Measurements from ENCODE around the gene BHLHE23. TPM values are rescaled to one million over a fixed set of nuclear protein-coding genes. Genes with fewer than 3 reads are reported as not detected.
A peak's percentile ranks its signal among the peaks of the same experiment; 100 is the strongest.

Gene BHLHE23
- total RNA-seq, 1 donor, result not detected

- H3K4me3 ChIP-seq (ENCODE audit: low read depth, low read length), result peak overlapping the region; percentile 45
- peak; percentile 79 for TF ChIP-seq CTCF (IDR thresholded peaks at IDR 0.05; ENCODE audit: insufficient read depth, low read depth, low read length)
- peak; percentile 78 for DNase-seq (ENCODE audit: low read depth)
These were observed 34.6 kb downstream of the BHLHE23 start for GRCh38 chr20:62971950-62972844.

GRCh38 chr20:62971211-62971949 lies 35.4 kb downstream of the BHLHE23 start:
- DNase-seq (ENCODE audit: low read depth), result no peak
- no peak overlapping the region for H3K4me3 ChIP-seq (ENCODE audit: low read depth, low read length)
- TF ChIP-seq CTCF (IDR thresholded peaks at IDR 0.05; ENCODE audit: insufficient read depth, low read depth, low read length), result no peak

GRCh38 chr20:62970307-62971210 lies 36.2 kb downstream of the BHLHE23 start:
- no peak for DNase-seq (ENCODE audit: low read depth)
- TF ChIP-seq CTCF (IDR thresholded peaks at IDR 0.05; ENCODE audit: insufficient read depth, low read depth, low read length), result no peak
- H3K4me3 ChIP-seq (ENCODE audit: low read depth, low read length), result no peak overlapping the region

GRCh38 chr20:62969939-62970306 lies 36.8 kb downstream of the BHLHE23 start:
- no peak for TF ChIP-seq CTCF (IDR thresholded peaks at IDR 0.05; ENCODE audit: insufficient read depth, low read depth, low read length)
- no peak for DNase-seq (ENCODE audit: low read depth)
- H3K4me3 ChIP-seq (ENCODE audit: low read depth, low read length), result no peak overlapping the region

GRCh38 chr20:62969179-62969760 lies 37.5 kb downstream of the BHLHE23 start:
- no peak for DNase-seq (ENCODE audit: low read depth)
- H3K4me3 ChIP-seq (ENCODE audit: low read depth, low read length), result no peak overlapping the region
- TF ChIP-seq CTCF (IDR thresholded peaks at IDR 0.05; ENCODE audit: insufficient read depth, low read depth, low read length), result no peak

Data from fibroblast of villous mesenchyme (primary cell).